HG03469 (cell line): Measurements from ENCODE around the gene MCM7.
A peak's percentile ranks its signal among the peaks of the same experiment; 100 is the strongest.
"Not testable (repeated sequence)": the region's sequence is repeated elsewhere in the genome, so short reads cannot be mapped to it uniquely, and the experiment has no call there.

Source experiments
- ATAC-seq: cut with Tn5 transposase; IDR thresholded peaks from one replicate; pipeline ENCODE4 v1.9.1; 2021; ENCODE audit warnings: mild to moderate bottlenecking, moderate library complexity, moderate number of reproducible peaks; ENCODE audit not compliant: unreplicated experiment

MCM7 gene

DNA sequence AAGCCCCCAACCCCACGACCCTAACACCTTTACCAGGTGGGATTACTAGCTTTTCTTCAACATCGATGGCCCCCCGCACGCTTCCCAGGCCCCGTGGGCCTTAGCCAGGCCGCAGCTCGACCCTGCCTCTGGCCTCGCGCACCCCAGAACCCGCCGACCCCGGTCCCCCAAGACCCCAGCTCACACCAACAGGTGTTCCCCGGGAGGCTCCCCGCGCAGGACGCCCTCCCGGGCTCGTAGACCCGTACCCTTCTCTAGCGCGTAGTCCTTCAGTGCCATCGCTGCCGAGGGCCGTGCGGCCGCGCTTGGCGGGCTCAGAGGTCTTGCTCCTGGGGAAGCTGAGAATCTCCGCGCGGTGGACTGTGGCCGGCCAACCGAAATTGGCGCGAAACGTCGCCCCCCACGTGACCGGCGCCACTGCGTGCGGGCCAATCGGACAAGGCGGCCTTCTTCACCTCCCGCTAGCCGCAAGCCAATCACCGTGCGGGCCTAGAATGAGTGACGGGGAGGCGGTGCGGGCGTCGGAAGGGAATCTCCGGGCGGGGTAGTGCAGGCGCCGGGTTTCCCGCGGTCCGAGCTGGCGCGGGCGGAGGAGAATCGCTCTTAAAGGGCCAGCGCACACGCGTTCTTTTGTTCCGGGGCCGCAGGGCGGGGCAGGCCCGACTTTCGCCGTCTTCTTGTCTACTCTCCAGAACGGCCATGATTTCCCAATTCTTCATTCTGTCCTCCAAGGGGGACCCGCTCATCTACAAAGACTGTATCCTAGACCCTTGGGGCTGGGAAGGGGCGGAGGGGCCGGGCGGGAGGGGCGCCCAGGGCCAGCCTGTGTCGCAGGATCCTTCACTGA, at the start of gene MCM7, which contains the start of gene AP4M1:
Gene MCM7, minus strand, starts transcription at position 382 of the 847 bp plus-strand sequence. Its CDS starts 103 bp downstream, at position 279.
Gene AP4M1, plus strand, starts transcription at position 628 of the 847 bp plus-strand sequence. Its CDS starts 72 bp downstream, at position 700.
- peak; percentile 55 for ATAC-seq

DNA sequence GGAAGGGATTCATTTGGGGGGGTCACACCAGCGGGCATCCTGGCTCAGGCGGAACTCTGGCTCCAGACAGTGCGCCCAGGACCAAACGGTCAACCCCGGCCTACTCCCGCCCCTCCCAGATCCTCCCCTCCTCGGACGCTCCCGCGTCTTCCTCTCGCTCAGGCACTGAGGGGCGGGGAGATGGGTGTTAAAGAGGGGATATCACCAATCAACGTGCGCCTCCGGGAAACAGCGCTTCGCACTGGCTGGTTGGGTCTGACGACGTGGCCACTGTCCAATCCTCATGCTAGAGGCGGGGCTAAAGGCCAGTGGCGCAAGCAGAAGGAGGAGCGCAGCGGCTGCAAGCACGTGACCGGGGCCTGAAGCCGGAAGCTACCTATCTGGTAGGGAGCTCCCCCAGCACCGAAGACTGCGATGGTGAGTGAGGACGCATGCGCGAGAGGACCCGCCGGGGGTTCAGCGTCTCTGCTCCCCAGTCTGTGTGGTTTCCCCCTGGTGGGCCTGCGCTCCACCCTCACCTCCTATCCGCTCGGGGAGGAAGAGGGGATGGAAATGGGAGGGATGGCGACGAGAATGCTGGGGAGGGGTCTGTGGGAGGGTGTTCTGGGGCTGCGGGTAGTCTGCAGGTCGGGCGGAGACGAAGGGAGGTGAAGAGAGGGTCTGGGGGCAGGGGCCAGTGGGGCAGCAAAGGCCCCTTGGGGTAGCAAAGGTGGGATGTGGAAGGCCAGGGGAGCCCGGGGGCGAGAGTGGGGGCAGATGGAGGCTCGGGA, 47.5 kb upstream of the MCM7 start, which contains the start of gene LAMTOR4:
Gene LAMTOR4, plus strand, starts transcription at position 360 of the 770 bp plus-strand sequence. Its CDS starts 55 bp downstream, at position 415.
- peak; percentile 93 for ATAC-seq

DNA sequence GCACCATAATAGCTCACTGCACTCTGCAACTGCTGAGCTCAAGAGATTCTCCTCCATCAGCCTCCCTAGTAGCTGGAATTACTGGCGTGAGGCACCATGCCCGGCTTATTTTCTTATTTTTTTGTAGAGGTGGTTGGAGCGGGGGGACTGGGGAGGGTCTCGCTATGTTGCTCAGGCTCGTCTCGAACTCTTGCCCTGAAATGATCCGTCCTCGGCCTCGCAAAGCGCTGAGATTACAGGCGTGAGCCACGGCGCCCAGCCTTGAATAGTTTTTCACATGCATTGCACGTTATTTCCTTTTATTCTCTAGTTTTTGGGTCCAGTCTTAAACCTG, 47.0 kb upstream of the MCM7 start:
- ATAC-seq = no peak

DNA sequence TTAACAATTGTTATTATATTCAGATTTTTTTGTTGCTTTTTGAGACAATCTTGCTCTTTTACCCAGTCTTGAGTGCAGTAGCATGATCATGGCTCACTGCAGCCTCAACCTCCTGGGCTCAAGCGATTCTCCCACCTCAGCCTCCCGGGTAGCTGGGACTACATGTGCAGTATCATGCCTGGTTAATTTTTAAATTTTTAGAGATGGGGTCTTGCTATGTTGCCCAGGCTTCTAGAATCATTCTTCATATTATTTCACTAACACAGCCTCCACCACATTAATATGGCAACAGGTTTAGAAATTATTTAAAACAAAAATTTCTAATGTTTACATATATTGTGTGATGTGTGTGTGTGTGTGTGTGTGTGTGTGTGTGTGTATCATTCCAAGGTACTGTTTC, 46.1 kb upstream of the MCM7 start:
- ATAC-seq = no peak

DNA sequence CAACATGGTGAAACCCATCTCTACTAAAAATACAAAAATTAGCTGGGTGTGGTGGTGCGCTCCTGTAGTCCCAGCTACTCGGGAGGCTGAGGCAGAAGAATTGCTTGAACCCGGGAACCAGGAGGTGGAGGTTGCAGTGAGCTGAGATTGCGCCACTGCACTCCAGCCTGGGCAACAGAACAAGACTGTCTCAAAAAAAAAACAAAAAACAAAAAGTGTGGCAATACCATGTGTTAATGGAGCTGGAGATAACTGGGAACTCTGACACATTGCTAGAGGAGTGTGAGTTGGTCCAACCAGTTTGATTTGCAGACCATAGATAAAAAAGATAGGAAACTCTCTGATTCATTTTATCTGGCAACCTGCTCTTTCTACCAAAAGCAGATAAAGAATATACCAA, 45.2 kb upstream of the MCM7 start:
- not testable (repeated sequence) for ATAC-seq

GRCh38 chr7:100142461-100142860, 41.3 kb upstream of the MCM7 start:
- no peak for ATAC-seq

GRCh38 chr7:100141555-100141949, 40.4 kb upstream of the MCM7 start:
- ATAC-seq = no peak

DNA sequence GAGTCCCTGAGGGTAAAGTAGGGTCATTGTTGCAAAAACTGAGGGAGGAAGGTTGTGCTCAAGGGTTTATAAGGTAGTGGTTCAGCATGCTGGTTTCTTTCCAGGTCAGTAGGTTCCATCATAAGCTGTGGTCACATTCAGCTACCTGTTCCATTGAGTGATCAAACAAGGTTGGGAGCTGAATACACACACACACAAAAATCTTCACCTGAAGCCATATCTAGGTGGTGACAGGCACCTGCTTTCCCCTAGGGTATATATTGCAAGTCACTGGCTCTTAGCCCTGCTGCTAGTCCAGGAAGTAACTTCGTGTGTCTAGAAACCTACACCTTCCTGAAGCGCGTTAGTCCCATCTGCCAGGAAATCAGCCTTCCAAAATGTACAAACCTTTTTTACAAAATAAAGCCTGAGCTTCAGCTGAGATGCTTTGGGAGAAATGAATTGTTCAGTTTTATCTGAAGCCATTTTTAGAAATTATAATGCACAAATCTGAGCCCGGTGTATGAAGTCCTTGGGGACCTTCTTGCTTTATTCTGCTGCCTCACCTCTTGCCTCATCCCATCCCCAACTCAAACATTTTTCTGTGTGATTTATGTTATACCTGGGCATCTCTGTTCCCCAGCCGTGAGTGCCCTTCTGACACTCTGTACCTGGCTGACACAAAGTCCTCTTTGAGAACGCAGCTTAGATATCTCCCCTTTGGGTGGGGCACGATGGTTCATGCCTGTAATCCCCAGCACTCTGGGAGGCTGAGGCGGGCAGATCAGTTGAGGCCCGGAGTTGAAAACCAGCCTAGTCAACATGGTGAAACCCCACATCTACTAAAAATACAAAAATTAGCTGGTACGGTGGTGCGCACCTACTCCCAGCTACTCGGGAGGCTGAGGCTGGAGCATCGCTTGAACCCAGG, 36.9 kb upstream of the MCM7 start:
- no peak for ATAC-seq

GRCh38 chr7:100132697-100133151, 31.5 kb upstream of the MCM7 start:
- peak; percentile 54 for ATAC-seq

GRCh38 chr7:100132126-100132525, 30.9 kb upstream of the MCM7 start:
- no peak for ATAC-seq

GRCh38 chr7:100130608-100131453, 29.6 kb upstream of the MCM7 start:
- no peak for ATAC-seq

GRCh38 chr7:100130220-100130607, 29.0 kb upstream of the MCM7 start:
- ATAC-seq = not testable (repeated sequence)

DNA sequence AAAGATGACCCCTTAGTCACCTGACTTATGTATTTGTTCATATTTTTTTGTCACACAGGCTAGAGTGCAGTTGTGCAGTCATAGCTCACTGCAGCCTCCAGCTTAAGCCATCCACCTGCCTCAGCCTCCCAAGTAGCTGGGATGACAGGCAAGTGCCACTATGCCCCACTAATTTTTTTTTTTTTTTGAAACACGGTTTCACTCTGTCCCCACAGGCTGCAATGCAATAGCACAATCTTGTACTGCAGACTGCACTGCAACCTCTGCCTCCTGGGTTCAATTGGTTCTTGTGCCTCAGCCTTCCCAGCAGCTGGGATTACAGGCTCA, 27.4 kb upstream of the MCM7 start:
- ATAC-seq = no peak

- ATAC-seq = no peak
These were observed 26.9 kb upstream of the MCM7 start for GRCh38 chr7:100127866-100128636.

GRCh38 chr7:100126931-100127865, 26.0 kb upstream of the MCM7 start, which contains the start of gene MBLAC1:
Gene MBLAC1 (plus strand): TSS chr7:100126967. CDS start chr7:100127396, 429 bp downstream.
- no peak for ATAC-seq

- no peak for ATAC-seq
These were observed 25.2 kb upstream of the MCM7 start for GRCh38 chr7:100126239-100126930.
